ENCODE results near the gene TP53INP2. TPM values are rescaled to one million over a fixed set of nuclear protein-coding genes. Genes with fewer than 3 reads are reported as not detected.
"Not testable (repeated sequence)": the region's sequence is repeated elsewhere in the genome, so short reads cannot be mapped to it uniquely, and the experiment has no call there.

TP53INP2 gene
- polyA plus RNA-seq, 3 donors: 4.0 to 22.5 (median 17.8) TPM

GRCh38 chr20:34715384-34715783, 11.2 kb downstream of the TP53INP2 start:
- 94 to 95% (median 94%) methylated on average over 4 of the region's 4 CpGs for WGBS, 3 donors
- H3K27ac ChIP-seq (ENCODE audit: low read depth, low read length): no peak overlapping the region

DNA sequence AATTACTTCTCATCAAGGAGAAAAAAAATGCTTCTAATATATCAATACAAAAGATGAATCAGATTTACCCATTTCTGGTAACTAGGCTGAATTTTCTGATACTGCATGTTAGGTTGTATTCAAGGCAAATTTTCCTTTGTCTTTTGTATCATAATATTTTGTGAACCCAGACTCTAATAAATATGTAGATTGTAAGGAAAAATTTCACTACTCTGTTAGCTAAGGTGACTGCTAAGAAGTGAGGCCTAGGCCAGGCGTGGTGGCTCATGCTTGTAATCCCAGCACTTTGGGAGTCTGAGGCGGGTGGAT, 12.7 kb downstream of the TP53INP2 start:
- H3K27ac ChIP-seq (ENCODE audit: low read depth, low read length): no peak overlapping the region
- 91 to 98% (median 94%) methylated on average over 2 of the region's 2 CpGs for WGBS, 3 donors

GRCh38 chr20:34717230-34718095, 13.3 kb downstream of the TP53INP2 start:
- no peak overlapping the region for H3K27ac ChIP-seq (ENCODE audit: low read depth, low read length)
- WGBS, 3 donors: 81 to 88% (median 83%) methylated on average over 9 of the region's 9 CpGs

GRCh38 chr20:34719242-34720017, 15.3 kb downstream of the TP53INP2 start:
- WGBS, 3 donors: 96% methylated on average over 13 of the region's 13 CpGs
- not testable (repeated sequence) for H3K27ac ChIP-seq (ENCODE audit: low read depth, low read length)

DNA sequence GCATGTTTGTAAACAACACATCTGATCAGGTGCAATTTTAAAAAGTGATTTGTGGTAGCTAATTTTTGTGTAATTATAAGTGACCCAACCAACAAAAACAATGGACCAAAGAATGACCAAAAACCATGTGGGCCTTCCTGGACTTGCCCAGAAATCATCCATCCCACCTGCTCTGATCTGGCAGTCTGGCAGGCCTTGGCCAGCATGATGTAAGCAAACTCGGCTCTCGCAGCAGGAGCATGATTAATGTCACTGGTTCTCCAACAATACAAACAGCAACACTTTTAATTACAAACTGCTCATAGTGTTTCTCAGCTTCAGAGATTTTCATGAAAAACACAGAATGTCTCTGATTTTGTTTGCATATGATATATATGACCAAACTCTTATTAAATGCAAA, 16.1 kb downstream of the TP53INP2 start:
- no peak overlapping the region for H3K27ac ChIP-seq (ENCODE audit: low read depth, low read length)
- 56 to 69% (median 66%) methylated on average over 2 of the region's 2 CpGs for WGBS, 3 donors

DNA sequence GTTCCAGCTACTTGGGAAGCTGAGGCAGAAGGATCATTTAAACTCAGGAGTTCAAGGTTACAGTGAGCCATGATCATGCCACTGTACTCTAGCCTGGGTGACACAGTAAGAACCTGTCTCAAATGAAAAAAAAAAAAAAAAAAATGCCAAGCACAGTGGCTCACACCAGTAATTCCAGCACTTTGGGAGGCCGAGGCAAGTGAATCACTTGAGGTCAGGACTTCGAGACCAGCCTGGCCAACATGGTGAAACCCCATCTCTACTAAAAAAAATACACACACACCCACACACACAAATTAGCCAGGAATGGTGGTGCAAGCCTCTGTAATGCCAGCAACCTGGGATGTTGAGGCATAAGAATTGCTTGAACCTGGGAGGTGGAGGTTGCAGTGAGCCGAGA, 18.4 kb downstream of the TP53INP2 start:
- H3K27ac ChIP-seq (ENCODE audit: low read depth, low read length): not testable (repeated sequence)
- WGBS, 3 donors: 98 to 99% (median 99%) methylated on average over 3 of the region's 3 CpGs

DNA sequence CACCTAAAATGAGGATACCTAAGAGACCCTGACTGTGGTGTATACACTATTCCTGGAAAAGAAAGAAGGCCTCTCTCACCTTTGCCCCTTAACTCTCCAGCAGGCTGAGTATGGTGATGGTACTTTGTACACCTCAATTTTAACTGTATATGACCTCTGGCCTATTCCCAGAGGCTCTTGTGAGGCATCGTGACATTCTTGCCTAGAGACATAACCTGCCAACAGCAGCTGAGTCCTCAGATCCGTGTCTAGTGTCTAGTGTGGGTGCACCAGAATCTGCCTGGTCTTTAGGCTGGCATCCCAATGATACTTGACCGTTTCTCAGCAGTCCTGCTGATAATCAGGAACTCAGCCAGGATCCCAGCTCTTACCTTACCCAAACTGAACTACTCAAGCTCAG, 20.0 kb downstream of the TP53INP2 start:
- no peak overlapping the region for H3K27ac ChIP-seq (ENCODE audit: low read depth, low read length)
- 77 to 83% (median 83%) methylated on average over 3 of the region's 3 CpGs for WGBS, 3 donors

GRCh38 chr20:34729416-34729815, 25.3 kb downstream of the TP53INP2 start:
- 97 to 100% (median 99%) methylated on average over 2 of the region's 2 CpGs for WGBS, 3 donors
- H3K27ac ChIP-seq (ENCODE audit: low read depth, low read length): no peak overlapping the region

- no peak overlapping the region for H3K27ac ChIP-seq (ENCODE audit: low read depth, low read length)
- 93 to 100% (median 95%) methylated on average over 1 of the region's 1 CpG for WGBS, 3 donors
These were observed 28.4 kb downstream of the TP53INP2 start for GRCh38 chr20:34732523-34732922.

GRCh38 chr20:34736106-34736735, 32.1 kb downstream of the TP53INP2 start:
- WGBS, 3 donors: 76 to 82% (median 80%) methylated on average over 6 of the region's 6 CpGs

DNA sequence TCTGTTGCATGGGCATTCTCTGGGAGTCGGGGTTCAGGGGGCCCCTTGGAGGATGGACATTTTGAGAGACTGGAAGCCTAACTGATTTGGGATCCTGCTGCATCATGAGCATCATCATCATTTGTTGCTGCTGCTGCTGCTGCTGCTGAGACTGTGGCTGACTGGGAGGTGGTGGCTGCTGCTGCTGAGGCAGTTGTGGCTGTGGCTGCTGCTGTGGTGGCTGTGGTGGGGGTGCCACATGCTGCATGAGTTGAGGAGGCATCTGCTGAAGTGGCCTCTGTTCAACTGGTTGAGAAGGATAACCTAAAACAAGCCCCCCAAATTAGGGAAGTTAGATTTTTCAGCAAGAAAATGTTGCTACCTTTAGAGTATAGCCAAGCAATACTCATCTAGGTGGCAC, 38.9 kb downstream of the TP53INP2 start:
- 94 to 100% (median 100%) methylated on average over 1 of the region's 1 CpG for WGBS, 3 donors
- no peak overlapping the region for H3K27ac ChIP-seq (ENCODE audit: low read depth, low read length)

More at GRCh38 chr20:34736106-34736735, 32.1 kb downstream of the TP53INP2 start:
- no peak overlapping the region for H3K27ac ChIP-seq (ENCODE audit: low read depth, low read length)

GRCh38 chr20:34744340-34744739, 40.2 kb downstream of the TP53INP2 start:
- no peak overlapping the region for H3K27ac ChIP-seq (ENCODE audit: low read depth, low read length)
- 92 to 95% (median 94%) methylated on average over 3 of the region's 3 CpGs for WGBS, 3 donors

- H3K27ac ChIP-seq (ENCODE audit: low read depth, low read length): no peak overlapping the region
- WGBS, 3 donors: 37 to 79% (median 59%) methylated on average over 1 of the region's 1 CpG
These were observed 40.7 kb downstream of the TP53INP2 start for GRCh38 chr20:34744847-34745246.

DNA sequence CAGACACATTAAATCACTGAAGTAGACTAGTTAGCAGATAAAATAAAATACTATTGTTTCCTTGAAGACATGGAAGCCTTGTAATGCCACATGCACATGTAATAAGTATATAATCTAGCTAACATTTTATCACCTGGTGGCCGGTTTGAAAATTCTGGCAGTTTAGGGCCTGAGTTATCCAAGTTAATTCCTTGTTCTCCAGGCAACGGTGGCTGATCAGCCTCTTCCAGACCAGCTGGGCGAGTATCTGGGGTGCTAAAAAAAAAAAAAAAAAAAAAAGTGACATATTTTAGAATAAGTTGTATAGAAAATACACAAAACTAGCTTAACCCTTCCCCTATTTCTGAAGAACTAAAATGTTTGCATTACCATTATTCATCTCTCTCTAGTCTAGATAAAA, 42.5 kb downstream of the TP53INP2 start:
- WGBS, 3 donors: 85 to 88% (median 88%) methylated on average over 3 of the region's 3 CpGs
- no peak overlapping the region for H3K27ac ChIP-seq (ENCODE audit: low read depth, low read length)

DNA sequence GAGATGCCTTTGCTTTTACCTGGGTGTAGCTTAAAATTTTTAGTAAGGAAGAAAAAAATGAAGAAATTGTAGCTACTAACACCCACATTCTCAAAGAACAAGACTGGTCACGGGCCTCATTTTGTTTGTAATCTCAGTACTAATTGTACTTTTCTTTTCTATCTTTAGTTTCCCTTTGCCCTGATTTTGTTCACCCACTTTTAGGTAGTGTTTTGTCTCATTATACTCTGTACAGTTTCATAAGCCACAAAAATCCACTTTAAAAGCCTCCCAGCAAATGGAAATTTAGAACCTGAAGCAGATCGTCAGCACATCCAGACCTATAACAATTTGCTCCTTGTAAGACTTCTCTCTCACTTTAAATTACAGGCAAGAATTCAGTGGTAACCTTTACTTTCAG, 43.3 kb downstream of the TP53INP2 start:
- H3K27ac ChIP-seq (ENCODE audit: low read depth, low read length): no peak overlapping the region
- 77 to 95% (median 88%) methylated on average over 2 of the region's 2 CpGs for WGBS, 3 donors

DNA sequence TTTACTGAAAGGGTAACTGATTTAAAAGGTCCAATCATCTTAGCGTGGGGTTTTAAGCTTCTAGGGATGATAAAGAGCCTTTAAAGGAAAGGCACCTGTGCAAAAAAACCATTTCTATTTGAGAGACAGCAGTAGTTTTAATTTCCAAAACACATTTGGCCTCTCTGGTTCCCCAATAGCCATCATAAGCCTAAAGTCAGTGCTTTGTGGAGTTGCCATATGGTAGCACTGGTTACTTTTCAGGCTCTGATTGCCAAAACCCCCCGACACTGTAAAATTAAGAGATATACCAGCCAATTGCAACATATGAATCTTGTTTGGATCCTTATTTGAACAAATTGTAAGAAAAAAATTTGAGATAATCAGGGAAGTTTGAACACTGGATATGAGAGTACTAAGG, 44.6 kb downstream of the TP53INP2 start:
- WGBS, 3 donors: 93 to 99% (median 96%) methylated on average over 2 of the region's 2 CpGs
- H3K27ac ChIP-seq (ENCODE audit: low read depth, low read length): no peak overlapping the region

DNA sequence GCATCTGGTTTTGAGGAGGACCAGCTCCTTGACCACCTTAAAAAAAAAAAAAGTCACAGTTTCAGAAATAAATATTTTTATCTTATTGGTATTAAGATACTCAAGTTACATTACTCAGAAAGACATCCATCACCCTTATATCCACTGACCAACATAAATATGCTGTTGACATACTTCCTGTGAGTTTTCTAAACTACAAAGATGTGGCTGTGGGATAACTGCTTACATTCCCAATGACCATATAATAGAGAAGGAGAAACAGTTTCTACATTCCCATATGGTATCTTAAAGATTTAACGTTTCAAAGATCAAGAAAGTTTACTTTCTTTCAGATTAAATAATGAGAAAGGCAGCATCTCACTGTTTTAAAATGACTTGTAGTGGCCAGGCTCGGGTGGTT, 46.3 kb downstream of the TP53INP2 start:
- no peak overlapping the region for H3K27ac ChIP-seq (ENCODE audit: low read depth, low read length)
- 48 to 76% (median 73%) methylated on average over 2 of the region's 2 CpGs for WGBS, 3 donors

DNA sequence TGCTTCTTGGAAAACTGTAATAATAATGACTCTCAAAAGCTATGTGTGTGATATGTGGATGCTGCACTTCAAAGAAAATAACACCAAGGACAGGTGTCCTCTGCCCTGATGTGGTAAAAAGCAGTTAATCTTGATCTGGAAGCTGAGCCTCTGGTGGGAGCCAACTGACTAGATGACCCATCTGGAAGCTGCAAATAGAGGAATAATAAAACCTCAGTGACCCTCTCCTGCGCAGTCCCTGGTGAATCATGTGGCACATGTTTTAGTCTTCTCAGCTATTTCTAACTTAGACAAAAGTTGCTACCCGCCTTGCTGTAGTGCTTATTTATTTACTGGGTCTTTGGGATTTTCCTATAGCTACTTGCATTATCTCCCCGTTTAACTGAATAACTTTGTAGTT, 47.3 kb downstream of the TP53INP2 start:
- no peak overlapping the region for H3K27ac ChIP-seq (ENCODE audit: low read depth, low read length)
- WGBS, 3 donors: 93 to 98% (median 94%) methylated on average over 3 of the region's 3 CpGs

Data from adipose tissue (tissue), 3 donors.